NK-92 (cell line): ENCODE data around the gene SYCP2.

Experiments used
- DNase-seq: peaks from one replicate; lab custom pipeline; 2025; ENCODE audit not compliant: unreplicated experiment; lab: John Stamatoyannopoulos, UW

The SYCP2 gene

GRCh38 chr20:59839400-59839799 is 94.0 kb downstream of the SYCP2 start:
- no peak for DNase-seq

GRCh38 chr20:59837623-59838394 is 95.6 kb downstream of the SYCP2 start:
- no peak for DNase-seq

- no peak for DNase-seq
Observed at GRCh38 chr20:59836767-59837166, 96.7 kb downstream of the SYCP2 start.

GRCh38 chr20:59835448-59836395 is 97.7 kb downstream of the SYCP2 start:
- no peak for DNase-seq

- no peak for DNase-seq
Observed at GRCh38 chr20:59835057-59835447, 98.4 kb downstream of the SYCP2 start.

- DNase-seq: no peak
Observed at GRCh38 chr20:59832406-59833363, 100.8 kb downstream of the SYCP2 start.

GRCh38 chr20:59831916-59832270 is 101.5 kb downstream of the SYCP2 start:
- DNase-seq: no peak

GRCh38 chr20:59831024-59831915 is 102.2 kb downstream of the SYCP2 start:
- DNase-seq: no peak

GRCh38 chr20:59830665-59831023 is 102.8 kb downstream of the SYCP2 start:
- DNase-seq: no peak

- DNase-seq: no peak
Observed at GRCh38 chr20:59829786-59830664, 103.4 kb downstream of the SYCP2 start.

GRCh38 chr20:59829054-59829785 is 104.2 kb downstream of the SYCP2 start:
- DNase-seq: no peak

GRCh38 chr20:59828125-59829053 is 105.0 kb downstream of the SYCP2 start:
- no peak for DNase-seq

- no peak for DNase-seq
Observed at GRCh38 chr20:59827138-59828056, 106.0 kb downstream of the SYCP2 start.

- DNase-seq: no peak
Observed at GRCh38 chr20:59825944-59826759, 107.3 kb downstream of the SYCP2 start.

GRCh38 chr20:59825563-59825920 is 107.9 kb downstream of the SYCP2 start:
- no peak for DNase-seq
